ENCODE data around the gene CREBRF.

DNA sequence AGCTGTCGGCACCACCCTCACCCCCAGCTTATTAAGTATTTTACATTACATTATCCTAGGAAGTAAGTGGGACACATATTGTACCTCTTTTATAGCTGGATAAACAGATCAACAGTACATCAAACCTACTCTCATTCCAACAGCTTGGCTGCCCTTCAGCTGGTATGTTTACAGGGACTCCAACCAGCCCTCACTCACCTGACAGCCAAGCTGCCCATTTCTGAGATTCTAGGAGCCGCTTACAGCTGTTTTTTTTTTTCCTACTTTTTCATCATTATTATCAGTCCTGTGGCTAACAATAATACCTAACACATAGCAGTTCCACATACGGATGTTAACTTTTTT lies 13.4 kb upstream of the CREBRF start:
- TF ChIP-seq, protein P1, sequence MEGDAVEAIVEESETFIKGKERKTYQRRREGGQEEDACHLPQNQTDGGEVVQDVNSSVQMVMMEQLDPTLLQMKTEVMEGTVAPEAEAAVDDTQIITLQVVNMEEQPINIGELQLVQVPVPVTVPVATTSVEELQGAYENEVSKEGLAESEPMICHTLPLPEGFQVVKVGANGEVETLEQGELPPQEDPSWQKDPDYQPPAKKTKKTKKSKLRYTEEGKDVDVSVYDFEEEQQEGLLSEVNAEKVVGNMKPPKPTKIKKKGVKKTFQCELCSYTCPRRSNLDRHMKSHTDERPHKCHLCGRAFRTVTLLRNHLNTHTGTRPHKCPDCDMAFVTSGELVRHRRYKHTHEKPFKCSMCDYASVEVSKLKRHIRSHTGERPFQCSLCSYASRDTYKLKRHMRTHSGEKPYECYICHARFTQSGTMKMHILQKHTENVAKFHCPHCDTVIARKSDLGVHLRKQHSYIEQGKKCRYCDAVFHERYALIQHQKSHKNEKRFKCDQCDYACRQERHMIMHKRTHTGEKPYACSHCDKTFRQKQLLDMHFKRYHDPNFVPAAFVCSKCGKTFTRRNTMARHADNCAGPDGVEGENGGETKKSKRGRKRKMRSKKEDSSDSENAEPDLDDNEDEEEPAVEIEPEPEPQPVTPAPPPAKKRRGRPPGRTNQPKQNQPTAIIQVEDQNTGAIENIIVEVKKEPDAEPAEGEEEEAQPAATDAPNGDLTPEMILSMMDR (IDR thresholded peaks at IDR 0.05; ENCODE audit: insufficient read depth, low read length) = no peak
- TF ChIP-seq POLR2AphosphoS5 (IDR thresholded peaks at IDR 0.05; ENCODE audit: low read depth) (no peak), SPI1 (IDR thresholded peaks at IDR 0.05; ENCODE audit: borderline replicate concordance, low read depth) (no peak), REST (IDR thresholded peaks at IDR 0.05; ENCODE audit: insufficient replicate concordance, low read depth) (no peak)

Data from HL-60 (cell line).